Astrocyte of the spinal cord (primary cell): ENCODE data around the gene CEP350.

Experiments
- DNase-seq: peaks from one replicate; pipeline ENCODE4 v3.0.0; 2011; ENCODE audit warnings: low read depth, low spot score
- H3K4me3 ChIP-seq: 2 replicates; pipeline ENCODE4 v1.5.1; 2011; ENCODE audit warnings: low read depth, mild to moderate bottlenecking, low read length, moderate library complexity
- CTCF ChIP-seq: IDR thresholded peaks from 2 replicates; pipeline ENCODE4 v1.5.1; 2012; ENCODE audit warnings: low read depth, mild to moderate bottlenecking, low read length, inconsistent platforms
- in situ Hi-C: cut with HindIII; loops from 2 replicates; pipeline ENCODE4 v1.10.0; 2017; ENCODE audit warnings: low sequenced_read_pairs

The CEP350 gene

GRCh38 chr1:180158149-180159147 is 203.8 kb downstream of the CEP350 start:
- no peak for TF ChIP-seq CTCF
- in situ Hi-C loops, result no loop called here
- H3K4me3 ChIP-seq, result no peak overlapping the region
- no peak for DNase-seq

- no peak for TF ChIP-seq CTCF
- no peak for DNase-seq
- no peak overlapping the region for H3K4me3 ChIP-seq
- in situ Hi-C loops, result no loop called here
These were observed 205.7 kb downstream of the CEP350 start for GRCh38 chr1:180160357-180160756.

- DNase-seq, result no peak
- H3K4me3 ChIP-seq, result no peak overlapping the region
- in situ Hi-C loops, result no loop called here
- no peak for TF ChIP-seq CTCF
These were observed 208.4 kb downstream of the CEP350 start for GRCh38 chr1:180163041-180163440.
